Non-pigmented ciliary epithelial cell (primary cell): ENCODE results near the gene POLD1.
"Not testable (repeated sequence)": the region's sequence is repeated elsewhere in the genome, so short reads cannot be mapped to it uniquely, and the experiment has no call there.

Source experiments
- DNase-seq: peaks from one replicate; pipeline ENCODE4 v3.0.0-alpha.2; 2010; ENCODE audit warnings: low read depth

The POLD1 gene

GRCh38 chr19:50390952-50391351 lies 6.8 kb downstream of the POLD1 start:
- not testable (repeated sequence) for DNase-seq

DNA sequence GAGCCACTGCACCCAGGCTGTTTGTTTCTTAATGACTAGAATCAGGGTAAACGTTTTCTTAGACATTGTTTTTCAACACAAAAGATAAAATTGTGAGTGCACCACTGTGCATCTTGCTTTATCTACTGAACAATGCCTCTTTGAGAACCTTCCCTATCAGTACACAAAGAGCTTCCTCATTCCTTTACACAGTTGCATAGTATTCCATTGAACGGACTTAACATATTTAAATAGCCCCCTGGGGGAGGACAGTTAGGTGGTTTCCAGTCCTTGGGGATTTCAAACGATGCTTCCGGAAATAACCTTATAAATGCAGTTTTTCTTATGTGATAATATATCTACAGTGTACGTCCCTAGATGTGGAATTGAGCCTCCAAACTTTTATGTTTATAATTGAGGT lies 8.6 kb downstream of the POLD1 start:
- no peak for DNase-seq

- no peak for DNase-seq
These were observed 9.4 kb downstream of the POLD1 start for GRCh38 chr19:50393589-50393988.

DNA sequence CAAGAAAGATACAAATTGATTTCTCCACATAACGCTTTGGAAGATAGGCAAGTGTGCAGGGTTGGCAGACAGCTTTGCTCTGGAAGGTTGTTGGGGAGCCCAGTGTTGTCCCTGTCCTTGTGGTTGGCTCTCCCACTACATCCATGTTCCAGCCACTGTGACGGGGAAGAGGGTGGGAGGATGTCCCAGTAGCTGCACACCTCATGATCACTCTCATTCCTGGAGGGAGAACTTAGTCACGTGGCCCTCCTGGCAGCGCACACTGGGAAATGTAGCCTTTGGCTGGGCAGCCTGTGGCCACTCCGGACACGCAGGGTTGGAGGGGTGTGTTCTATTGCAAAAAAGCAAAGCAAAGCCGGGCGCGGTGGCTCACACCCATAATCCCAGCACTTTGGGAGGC lies 9.9 kb downstream of the POLD1 start:
- no peak for DNase-seq

DNA sequence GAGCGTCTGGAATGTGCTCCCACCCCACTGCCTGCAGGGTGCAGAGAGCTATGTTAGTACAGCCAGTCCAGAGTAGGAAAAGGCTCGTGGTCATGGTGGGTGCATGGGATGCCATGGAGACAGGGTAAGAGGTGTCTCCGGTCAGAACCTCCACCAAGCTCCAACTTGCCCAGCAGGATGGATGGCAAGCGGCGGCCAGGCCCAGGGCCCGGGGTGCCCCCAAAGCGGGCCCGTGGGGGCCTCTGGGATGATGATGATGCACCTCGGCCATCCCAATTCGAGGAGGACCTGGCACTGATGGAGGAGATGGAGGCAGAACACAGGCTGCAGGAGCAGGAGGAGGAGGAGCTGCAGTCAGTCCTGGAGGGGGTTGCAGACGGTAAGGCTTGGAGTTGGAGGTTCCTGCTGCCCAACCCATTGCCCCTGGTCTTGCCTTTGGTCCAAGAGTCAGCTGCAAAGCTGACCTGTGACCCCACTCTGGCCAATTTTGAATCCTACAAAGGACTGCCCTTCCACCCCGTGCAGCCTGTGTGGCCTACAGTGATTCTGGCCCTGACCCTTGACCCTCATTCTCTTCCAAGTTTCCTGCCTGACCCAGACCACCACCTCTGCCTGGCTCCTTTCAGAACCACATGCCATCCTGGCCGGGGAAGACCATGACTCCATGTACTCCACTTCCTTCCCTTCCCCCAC lies 14.7 kb downstream of the POLD1 start:
- DNase-seq: no peak

DNA sequence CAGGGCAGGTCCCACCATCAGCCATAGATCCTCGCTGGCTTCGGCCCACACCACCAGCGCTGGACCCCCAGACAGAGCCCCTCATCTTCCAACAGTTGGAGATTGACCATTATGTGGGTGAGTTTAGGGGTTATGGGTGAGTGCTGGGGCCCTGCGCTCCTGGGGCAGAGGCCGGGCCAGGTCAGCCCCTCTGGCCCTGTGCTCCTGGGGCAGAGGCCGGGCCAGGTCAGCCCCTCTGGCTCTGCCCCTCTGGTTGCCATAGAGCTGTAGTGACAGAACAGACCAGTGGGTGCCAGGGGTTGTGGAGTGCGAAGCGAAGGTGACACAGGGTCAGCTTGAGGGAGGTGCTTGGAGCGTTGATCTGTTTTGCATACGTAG lies 15.2 kb downstream of the POLD1 start:
- no peak for DNase-seq

DNA sequence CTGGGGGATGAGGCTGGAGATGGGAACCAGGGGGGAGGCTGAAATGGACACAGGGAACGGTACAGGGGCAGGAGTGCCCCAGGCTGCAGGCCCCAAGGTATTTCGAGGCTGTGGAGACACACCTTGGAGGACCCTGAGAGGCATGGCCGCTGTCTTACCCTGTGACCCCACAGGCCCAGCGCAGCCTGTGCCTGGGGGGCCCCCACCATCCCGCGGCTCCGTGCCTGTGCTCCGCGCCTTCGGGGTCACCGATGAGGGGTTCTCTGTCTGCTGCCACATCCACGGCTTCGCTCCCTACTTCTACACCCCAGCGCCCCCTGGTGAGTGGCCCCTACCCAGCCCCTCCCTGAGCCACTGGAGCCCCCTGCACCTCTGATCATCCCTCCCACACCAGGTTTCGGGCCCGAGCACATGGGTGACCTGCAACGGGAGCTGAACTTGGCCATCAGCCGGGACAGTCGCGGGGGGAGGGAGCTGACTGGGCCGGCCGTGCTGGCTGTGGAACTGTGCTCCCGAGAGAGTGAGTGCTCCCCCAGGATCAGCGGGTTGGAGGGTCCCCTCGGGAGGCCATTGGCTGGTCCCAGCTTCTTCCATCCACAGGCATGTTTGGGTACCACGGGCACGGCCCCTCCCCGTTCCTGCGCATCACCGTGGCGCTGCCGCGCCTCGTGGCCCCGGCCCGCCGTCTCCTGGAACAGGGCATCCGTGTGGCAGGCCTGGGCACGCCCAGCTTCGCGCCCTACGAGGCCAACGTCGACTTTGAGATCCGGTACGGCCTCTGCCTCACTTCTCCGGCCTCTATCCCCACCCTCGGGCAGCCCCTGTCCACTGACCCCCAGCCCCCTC lies 17.7 kb downstream of the POLD1 start:
- DNase-seq: no peak

DNA sequence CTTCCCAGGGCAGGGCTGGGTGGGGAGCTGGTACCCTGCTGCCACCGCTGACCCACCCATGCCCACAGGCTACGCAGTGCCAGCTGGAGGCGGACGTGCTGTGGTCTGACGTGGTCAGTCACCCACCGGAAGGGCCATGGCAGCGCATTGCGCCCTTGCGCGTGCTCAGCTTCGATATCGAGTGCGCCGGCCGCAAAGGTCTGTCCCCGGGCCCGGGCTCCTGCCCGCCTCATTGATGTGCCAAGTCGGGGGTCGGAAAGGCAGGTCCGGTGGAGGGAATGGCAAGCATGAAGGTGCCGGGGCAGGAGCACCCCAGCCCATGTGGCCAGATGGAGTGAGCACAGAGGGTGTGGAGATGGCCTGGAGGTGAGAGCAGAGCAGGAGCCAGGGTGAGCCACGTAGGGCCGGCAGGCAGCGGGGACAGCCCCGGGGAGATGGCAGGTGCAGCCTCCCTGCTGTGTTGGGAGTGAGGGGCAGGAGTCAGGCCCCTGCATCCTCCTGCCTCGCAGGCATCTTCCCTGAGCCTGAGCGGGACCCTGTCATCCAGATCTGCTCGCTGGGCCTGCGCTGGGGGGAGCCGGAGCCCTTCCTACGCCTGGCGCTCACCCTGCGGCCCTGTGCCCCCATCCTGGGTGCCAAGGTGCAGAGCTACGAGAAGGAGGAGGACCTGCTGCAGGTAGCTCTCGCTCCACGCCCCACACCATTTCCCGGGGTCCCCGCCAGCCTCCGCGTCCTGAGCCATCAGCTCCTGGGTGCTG lies 18.6 kb downstream of the POLD1 start:
- no peak for DNase-seq

DNA sequence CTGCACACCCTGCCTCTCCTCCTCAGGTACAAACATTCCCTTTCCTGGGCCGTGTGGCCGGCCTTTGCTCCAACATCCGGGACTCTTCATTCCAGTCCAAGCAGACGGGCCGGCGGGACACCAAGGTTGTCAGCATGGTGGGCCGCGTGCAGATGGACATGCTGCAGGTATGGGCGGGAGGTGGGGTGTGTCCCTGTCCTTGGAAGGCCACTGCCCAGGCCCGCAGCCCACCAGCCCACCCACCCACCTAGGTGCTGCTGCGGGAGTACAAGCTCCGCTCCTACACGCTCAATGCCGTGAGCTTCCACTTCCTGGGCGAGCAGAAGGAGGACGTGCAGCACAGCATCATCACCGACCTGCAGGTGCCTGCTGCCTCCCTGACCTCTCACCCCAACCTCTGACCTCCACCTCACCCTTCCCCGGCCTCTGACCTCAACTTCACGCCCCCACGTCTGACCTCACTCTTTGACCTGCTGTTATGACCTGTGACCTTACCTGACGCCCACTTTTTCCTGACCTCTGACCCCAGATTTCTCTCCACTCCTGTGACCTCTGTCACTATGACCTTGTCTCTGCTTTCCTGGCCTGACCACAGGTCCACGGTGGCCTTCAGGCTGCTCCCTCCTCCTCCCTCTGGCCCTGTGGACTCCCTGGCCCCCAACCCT lies 22.1 kb downstream of the POLD1 start:
- no peak for DNase-seq

- no peak for DNase-seq
These were observed 22.7 kb downstream of the POLD1 start for GRCh38 chr19:50406829-50407228.

- no peak for DNase-seq
These were observed 25.2 kb downstream of the POLD1 start for GRCh38 chr19:50409347-50409746.

GRCh38 chr19:50410109-50410508 lies 26.0 kb downstream of the POLD1 start:
- DNase-seq: no peak

- no peak for DNase-seq
These were observed 28.3 kb downstream of the POLD1 start for GRCh38 chr19:50412419-50412818.

DNA sequence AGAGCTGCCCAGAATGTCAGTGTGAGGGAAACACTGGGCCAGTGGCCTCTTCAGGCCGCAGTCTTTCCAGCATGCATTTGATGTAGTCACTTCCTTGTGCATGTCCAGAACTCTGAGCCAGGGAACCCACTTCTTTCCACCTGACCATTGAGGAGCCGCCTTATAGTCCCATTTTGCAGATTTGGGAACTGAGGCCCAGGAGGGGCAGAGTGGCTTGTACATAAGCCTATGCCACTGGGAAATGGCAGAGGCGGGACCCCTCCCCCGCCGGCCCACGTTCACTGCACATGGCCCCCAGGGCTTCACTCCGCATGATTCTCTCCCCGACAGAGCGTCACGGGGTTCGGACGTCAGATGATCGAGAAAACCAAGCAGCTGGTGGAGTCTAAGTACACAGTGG lies 28.9 kb downstream of the POLD1 start:
- no peak for DNase-seq

DNA sequence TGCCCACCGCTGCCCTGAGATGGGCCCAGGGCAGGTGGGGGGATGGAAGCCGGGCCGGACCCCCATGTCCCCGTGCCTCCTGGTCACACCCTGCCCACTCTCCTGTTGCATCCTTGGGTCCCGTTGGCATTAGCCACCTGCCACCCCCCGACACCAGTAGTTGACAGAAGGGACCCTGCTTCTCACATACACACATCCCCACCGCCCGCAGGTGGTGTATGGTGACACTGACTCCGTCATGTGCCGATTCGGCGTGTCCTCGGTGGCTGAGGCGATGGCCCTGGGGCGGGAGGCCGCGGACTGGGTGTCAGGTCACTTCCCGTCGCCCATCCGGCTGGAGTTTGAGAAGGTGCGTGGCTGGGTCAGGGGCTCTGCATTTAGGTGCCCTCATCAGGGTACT lies 29.4 kb downstream of the POLD1 start:
- no peak for DNase-seq

GRCh38 chr19:50414864-50415660 lies 30.9 kb downstream of the POLD1 start:
- DNase-seq: no peak

GRCh38 chr19:50415661-50416033 lies 31.5 kb downstream of the POLD1 start:
- DNase-seq: no peak

DNA sequence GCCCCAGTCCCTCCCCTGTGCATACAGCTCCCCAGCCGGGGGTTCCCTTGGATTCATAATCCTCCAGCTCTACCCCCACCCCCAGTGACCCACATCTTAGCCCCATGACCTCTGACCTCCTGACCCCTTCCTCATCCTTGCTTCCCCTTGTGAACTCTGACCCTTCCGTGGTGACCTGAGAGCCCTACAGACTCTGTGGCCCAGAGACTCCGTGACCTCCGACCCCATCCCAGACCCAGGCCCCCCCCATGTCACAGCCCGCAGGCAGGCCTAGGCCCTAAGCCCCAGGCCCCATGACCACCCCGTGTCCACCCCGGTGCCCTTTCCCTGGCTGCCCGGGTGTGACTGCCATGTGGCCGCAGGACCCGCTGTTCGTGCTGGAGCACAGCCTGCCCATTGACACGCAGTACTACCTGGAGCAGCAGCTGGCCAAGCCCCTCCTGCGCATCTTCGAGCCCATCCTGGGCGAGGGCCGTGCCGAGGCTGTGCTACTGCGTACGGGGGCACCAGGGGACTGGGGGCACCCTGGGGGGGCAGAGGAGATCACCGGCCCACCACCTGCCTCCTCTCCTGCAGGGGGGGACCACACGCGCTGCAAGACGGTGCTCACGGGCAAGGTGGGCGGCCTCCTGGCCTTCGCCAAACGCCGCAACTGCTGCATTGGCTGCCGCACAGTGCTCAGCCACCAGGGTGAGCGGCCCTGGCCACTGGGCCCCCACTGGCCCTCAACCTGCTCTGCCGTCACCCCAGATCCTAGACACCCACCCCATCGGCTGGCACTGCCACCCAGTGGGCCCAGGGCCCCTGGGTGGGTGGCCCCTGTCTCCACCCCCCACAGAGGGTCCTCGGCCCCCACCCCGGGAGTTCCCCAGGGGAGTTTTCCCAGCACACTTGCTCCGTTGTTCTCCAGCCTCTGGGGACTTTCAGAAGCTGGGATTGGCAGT lies 32.2 kb downstream of the POLD1 start:
- no peak for DNase-seq

- DNase-seq: no peak
These were observed 33.2 kb downstream of the POLD1 start for GRCh38 chr19:50417111-50418081.
